Measurements from ENCODE around the gene GPR18.

DNA sequence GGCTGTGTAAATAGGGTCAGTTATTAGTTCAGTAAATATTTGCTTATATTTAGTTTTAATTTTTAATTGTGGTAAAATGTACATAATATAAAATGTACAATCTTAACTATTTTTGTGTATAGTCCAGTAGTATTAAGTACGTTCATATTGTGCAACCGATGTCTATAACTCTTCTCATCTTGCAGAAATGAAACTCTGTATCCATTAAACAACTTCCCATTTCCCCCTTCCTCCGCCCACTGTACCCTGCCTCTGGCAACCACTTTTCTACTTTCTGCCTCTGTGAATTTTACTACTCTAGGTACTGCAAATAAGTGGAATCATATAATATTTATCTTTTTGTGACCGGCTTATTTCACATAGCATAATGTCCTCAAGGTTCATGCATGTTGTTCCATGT is 33.1 kb downstream of the GPR18 start:
- TF ChIP-seq CTCF (conservative IDR thresholded peaks at IDR 0.05 in 1 of 2, IDR thresholded peaks at IDR 0.05 in 1 of 2; ENCODE audit: low read depth in 1 of 2, low read length in 2 of 2) (no peak), EZH2 (IDR thresholded peaks at IDR 0.05; ENCODE audit: low read length, missing control alignments) (no peak)

All from fibroblast of lung (primary cell).